Nucleus accumbens (tissue), 56 donors: ENCODE data around the gene KNDC1.

ENCODE experiments used
- DNase-seq, 56 donors: peaks; one replicate each; lab custom pipeline; 2025; lab: John Stamatoyannopoulos, UW

KNDC1 gene, protein sequence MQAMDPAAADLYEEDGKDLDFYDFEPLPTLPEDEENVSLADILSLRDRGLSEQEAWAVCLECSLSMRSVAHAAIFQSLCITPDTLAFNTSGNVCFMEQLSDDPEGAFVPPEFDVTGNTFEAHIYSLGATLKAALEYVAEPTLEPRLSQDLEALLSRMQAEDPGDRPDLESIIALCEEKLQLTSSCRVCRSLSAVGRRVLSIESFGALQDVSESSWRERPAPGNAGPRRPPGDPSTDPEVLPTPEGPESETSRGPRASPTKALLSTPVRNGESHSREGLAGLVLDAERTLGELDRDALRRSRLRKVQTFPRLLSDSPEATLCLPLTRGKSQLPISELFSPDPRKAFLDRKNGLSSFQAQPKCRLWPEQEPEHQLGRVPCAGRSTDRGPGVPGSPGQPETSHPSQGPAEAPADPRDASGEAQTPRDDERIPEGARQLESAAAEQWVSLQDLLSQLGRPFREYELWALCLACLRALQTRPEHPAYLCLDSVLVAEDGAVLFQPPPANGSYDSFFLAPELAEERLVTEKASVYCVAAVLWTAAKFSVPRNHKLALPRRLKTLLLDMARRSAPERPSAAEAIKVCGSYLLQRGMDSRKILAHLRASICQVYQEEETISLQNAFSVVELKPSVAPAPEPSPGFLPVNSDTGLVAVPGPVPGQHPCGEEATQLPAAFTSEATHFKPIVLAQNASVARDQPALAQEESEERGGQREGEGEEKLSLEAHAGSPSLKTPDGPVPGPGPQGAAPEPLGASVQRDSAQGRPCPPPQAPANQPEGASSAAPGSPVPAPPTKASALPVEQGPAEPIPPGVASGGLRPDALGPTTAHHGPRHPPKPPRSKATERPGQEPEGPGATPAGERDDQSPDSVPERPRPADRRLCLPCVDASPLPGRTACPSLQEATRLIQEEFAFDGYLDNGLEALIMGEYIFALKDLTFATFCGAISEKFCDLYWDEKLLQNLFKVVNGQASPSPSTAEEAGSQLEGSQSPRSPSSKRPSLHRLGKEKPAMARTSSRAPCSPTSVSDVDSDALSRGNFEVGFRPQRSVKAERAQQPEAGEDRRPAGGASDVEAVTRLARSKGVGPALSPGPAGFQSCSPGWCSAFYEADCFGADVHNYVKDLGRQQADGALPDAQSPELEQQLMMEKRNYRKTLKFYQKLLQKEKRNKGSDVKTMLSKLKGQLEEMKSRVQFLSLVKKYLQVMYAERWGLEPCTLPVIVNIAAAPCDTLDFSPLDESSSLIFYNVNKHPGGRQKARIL (N-terminal part only)

DNA sequence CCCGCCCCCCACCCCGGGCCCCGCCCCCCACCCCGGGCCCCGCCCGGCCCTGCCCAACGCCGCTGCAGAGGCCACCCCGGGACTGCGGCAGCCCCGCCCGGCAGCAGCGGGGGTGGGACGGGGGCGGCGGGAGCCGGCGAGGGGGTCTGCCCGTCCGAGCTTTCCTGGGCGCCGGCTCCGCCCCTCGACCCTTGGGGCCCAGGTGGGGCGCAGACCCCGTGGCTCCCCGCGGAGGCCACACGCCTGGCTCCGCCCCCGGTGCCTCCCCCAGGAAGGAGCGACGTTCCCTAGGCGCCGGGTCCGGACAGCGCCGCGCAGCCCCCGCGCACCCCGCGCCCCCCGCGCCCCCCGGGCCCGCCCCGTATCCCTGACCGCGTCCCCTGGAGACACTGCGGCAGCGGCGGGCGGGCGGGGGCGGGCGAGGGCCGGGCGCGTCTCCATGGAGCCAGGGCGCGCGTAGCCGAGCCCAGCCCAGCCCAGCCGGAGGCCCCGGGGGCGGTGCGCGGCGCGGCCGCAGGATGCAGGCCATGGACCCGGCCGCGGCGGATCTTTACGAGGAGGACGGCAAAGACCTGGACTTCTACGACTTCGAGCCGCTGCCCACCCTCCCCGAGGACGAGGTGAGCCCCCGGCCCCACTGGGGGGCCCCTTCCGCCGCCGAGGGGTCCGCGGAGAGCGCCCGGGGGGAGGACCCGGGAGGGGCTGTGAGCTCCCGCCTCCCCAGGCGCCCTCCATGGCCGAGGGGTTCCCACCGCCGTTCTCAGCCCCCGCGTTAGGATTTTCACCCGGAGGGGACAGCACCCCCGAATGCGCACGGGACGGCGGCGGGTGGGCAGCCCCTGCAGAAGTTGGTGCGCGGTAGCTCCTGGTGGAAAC is at the start of gene KNDC1:
Gene KNDC1, plus strand, starts transcription at position 270 of the 876 bp plus-strand sequence. Its CDS starts 249 bp downstream, at position 519.
- DNase-seq = peak in 4 of 56 donors; percentile 28 to 59 (median 52)

DNA sequence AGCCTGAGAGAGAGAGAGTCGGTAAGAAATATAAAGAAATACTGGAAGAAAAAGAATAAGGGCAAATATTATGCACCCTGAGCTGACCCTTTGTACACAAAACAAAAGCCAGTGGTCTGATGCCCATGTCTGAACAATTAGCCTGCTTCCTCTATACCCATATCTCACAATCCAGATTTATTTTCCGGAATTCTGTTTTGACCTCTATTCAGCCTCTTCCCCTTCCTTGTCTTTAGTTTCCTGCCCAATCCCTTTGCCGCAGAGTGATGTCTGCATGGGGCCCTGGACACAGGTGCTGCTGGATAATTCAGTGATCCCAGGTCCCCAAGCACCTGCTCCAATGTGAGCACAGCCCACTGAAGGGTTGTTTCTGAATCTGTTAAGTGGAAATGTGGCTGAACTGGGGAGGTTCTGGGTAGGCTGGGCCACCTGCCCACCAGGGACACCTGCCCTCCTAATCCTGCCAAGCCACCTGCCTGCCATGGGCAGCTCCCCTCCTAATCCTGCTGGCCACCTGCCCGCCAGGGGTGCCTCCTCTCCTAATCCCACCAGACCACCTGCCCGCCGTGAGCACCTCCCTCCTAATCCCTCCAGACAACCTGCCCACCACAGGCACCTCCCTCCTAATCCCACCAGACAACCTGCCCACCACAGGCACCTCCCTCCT is 49.3 kb upstream of the KNDC1 start:
- no peak for DNase-seq

DNA sequence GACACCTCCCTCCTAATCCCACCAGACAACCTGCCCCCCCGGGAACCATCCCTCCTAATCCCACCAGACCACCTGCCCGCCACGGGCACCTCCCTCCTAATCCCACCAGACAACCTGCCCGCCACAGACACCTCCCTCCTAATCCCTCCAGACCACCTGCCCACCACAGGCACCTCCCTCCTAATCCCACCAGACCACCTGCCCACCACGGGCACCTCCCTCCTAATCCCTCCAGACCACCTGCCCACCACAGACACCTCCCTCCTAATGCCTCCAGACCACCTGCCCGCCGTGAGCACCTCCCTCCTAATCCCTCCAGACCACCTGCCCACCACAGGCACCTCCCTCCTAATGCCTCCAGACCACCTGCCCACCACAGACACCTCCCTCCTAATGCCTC is 48.4 kb upstream of the KNDC1 start:
- DNase-seq = peak in 6 of 56 donors; percentile 3 to 64 (median 30)

DNA sequence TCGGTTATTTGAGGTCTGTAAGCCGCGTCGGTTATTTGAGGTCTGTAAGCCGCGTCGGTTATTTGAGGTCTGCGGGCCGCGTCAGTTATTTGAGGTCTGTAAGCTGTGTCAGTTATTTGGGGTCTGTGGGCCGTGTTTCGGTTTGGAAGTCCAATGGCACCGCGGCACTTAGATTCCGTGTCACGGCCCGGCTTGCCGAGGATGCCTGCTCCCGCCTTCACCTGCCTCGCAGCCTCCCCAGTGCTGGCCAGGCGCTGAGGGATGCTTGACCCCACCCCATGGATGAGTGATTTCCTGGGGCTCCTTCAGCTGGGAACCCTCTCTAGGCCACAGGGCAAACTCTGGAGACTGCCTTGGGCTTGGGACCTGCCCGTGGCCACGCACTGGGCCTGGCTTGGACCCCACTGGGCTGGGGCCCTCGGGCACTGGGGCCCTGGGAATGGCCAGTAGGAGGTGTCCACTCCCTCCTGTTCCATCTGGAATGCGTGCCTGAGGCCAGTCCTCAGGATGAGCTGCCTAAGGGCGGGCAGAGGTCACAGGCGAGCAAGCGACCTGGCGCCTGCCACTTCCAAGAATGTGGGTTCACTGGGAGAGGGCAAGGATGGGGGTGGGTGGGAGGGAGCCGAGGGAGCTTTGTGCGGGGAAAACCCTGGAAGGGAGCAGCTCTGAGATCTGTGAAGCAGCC is 46.7 kb upstream of the KNDC1 start:
- DNase-seq = no peak

DNA sequence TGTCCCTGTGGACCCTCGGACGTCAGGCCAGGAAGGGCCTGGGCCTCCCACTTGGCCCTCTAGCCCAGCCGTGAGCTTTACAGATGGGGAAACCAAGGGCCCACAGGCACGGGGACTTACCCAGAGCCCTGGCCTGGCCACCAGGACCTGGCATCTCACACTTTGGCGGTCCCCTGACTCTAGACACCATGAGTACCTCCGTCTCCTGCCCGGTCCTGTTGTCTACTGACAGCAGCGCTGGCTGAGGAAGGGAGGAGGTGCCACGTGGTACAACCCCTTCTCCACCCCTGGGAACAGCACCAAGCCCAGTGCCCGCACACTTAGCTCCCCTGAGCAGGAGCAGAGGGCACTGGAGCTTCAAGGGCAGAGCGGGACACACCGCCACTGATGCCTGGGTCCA is 46.2 kb upstream of the KNDC1 start:
- DNase-seq = no peak

DNA sequence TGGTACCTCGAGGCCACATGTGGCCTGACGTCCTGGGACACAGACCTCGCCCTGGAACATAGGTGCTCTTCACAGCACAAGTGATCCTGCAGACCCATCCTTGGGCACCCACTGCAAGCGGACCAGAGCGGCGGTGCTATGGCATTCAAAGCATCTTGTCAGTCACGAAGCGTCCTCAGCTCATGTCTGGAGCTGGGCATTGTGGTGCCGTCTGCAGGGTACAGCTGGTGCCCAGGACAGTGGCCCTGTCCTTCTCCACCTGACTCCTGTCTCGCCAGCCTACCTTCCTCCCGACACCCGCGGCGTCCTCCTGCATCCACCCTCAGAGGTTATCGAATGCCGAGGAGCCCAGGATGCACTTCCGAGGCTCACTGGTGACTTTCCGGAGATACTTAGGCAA is 45.8 kb upstream of the KNDC1 start:
- no peak for DNase-seq

DNA sequence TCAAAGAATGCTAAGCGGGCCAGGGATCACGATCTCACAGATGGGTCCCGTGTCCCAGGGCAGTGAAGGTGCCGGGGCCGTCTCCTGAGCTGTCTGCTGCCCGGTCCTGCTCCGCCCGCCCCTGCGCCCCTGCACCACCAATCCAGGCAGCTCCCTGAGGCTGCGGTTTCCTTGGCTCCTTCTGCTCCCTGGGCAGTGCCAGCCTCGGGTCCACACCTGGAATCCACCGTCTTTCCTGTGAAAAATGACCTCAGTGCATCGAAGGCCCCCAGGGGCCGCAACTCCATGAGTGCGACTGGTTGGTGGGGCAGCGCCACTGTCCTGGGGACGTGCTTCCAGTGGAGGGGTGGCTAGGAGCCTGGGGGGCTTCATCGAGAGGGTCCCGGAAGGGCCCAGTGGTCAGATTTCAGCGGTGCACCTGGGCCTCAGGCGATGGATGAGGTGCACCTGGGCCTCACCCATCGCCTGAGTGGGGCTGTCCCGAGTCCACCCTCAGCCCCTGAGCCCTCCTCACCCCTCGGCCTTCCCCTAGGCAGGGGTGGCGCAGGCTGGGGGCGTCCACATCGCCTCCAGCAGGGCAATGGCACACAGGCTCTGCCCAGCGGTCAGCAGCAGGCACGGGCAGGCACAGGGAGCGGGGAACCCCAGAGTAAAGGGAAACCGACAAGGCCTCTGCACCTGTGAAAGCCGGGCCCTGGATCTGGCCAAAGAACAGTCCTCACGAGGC is 45.1 kb upstream of the KNDC1 start:
- no peak for DNase-seq

DNA sequence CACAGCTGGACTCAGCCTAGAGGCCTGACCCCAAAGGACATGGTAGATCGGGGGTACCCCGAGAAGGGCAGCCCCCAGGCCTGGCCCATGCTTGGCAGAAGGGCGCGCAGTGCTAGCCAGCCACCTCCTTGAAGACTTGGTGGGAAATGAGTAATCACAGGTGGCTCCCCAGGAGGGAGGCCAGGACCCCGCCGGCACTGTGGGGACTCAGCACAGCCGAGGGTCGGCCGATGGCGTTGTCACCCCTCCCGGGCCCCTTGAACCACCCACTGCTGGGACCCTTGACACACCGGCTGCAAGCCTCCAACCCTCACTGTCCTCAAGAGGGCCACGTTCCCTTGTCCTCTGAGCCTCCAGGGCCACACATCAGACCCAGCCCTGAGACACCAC is 44.6 kb upstream of the KNDC1 start:
- DNase-seq = no peak

DNA sequence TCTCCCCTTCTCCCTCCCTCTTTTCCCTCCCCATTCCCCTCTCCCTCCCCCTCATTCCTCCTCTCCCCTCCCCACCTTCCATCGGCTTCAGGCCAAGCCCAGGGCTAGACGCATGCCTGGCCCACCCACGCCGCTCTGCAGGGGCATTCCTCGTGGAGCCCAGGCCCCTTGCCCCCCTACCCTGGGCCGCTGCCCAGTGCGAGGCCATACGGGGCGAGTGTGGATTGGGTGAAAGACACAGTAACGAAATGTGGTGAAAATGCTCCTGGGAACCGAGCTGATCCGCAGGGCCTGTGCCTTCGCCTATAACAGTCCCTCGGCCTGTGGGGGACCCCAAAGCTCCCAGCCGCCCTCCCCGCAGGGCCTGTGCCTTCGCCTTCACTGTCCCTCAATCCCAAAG is 44.0 kb upstream of the KNDC1 start:
- no peak for DNase-seq

DNA sequence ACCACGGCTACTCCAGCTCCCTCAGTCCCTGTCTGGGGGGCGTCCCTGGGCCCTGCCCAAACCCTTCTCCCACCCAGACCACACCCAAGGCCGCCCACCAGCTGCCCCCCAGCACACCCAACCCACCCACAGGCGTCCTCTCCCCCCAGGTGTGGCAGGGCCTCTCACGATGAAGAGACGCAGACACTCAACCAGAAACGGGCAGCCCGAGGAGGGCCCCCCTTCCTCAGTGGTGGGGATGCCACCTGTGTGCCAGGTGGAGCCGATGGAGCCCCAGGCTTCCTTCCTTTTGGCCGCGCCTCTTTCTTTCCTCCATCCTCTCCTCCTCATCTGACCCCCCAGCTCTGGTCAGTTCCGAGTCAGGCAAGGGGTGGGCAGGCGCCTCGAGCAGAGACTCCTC is 43.6 kb upstream of the KNDC1 start:
- DNase-seq = no peak

DNA sequence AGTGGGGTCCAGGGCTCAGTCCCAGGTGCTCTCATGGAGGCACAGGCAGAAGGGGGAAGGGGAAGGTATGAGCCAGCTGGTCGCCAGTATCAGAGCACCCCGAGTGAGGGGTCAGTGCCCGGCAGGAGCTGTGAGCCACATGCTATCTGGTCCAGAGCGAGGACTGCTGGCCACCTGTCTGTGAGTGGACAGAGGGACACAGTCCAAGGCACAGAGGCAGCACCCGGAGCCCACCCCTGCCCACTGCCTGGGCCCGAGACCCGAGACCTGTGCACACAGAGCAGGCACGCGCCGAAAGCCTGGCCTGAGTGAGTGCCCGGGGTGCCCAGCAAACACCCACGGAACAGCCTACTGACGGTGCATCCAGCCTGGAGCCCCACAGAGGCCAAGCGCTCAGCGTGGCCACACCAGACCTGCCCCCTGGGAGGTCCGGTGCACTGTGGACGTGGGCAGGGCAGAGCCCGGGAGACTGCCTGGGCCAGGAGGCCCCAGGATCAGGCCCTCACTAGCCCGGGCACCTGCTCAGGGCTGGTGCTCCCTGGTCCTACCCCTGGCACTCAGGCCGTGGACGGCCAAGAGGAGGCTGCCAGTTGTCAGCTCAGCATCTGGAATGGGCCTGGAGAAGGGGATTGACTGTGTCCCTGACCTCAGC is 42.9 kb upstream of the KNDC1 start:
- no peak for DNase-seq

DNA sequence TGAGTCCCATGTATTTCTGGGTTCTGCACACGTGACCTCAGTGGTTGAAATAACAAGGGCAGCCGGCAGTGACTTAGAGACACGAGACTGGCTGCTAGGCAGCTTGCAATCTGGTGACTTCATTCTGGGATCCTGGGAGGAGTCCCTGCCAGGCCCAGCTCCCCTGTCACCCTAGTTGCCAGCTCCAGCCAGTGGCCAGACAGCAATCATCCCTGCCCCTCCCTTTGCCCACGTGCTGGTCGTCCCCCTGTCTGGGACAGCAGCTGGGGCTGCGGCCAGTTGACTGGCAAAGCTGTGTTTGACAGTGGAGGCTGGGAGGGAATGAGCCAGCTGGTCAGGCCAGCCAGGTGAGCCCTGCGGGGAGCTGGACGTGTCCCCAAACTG is 42.3 kb upstream of the KNDC1 start:
- DNase-seq = no peak

DNA sequence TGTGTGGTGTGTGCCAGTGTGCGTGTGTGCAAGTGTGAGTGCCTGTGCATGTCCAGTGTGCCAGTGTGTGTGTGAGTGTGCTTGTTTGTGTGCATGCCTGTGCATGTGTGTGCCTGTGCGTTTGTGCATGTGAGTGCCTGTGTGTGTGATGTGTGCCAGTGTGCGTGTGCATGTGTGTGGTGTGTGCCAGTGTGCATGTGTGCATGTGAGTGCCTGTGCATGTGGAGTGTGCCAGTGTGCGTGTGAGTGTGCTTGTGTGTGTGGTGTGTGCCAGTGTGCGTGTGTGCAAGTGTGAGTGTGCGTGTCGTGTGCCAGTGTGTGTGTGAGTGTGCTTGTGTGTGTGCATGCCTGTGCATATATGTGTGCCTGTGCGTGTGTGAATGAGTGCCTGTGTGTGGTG is 38.5 kb upstream of the KNDC1 start:
- no peak for DNase-seq

DNA sequence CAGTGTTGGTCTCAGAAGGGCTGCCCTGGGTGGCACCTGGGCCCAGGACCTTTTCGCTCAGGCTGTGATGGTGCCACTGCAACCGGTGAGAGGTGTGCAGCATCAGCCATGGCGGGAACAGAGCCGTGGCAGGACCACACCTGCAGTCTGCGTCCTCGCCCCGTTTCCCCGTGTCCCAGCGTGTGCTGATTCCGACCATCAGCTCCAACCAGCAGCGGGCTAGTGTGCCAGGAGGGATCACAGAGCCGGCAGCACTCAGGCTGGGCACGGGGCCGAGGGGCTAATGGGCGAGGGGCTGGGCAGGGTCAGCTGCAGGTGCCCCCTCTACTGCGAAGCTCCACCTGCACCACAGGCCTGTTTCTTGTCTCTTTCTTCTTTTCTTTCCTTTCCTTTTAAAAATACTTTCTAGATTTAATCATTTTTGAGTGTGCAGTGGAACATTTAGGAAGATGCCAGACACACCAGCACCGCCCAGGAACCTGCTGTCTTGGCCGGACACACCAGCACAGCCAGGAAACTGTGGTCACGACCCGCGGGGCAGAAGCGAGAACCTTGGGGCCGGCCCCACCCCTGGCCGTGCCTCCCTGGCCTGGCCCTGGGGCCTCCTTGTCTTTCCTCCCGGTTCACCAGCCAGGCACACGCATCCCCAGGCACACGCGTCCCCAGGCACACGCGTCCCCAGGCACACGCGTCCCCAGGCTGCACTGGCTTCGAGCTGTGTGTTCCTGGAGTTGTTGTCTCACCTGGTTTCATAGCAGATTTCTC is 37.7 kb upstream of the KNDC1 start:
- no peak for DNase-seq

DNA sequence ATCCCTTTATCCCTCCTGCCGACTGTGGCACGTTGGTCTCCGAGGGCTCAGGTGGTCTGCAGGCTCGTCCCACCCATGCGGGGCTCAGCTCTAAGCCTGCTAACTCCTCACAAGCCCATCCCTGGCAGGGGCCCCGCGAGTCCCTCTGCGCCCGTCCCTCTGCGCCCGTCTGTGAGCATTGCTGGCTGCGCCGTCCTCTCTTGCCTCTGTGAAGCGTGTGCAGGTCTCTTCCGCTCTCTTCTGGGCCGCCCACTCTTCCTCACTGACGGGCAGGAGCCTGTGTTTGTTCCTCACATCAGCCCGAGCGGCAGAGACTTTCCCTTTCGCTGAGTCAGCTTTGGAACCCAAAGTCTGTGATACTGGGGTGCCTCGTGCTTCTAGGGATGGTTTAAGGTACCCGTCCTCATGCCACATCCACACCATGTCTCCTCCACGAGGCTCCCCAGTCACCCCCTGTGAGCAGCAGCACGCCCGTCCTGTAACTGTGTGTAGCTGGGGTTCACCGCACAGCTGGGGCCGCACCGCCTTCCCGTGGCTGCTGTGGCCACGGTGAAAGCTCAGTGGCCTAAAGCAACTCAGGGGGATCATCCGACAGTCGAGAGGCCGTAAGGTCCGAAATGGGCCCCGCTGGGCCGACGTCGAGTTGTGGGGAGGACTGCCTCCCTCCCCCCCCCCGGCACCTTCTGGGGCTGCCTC is 36.8 kb upstream of the KNDC1 start:
- no peak for DNase-seq

DNA sequence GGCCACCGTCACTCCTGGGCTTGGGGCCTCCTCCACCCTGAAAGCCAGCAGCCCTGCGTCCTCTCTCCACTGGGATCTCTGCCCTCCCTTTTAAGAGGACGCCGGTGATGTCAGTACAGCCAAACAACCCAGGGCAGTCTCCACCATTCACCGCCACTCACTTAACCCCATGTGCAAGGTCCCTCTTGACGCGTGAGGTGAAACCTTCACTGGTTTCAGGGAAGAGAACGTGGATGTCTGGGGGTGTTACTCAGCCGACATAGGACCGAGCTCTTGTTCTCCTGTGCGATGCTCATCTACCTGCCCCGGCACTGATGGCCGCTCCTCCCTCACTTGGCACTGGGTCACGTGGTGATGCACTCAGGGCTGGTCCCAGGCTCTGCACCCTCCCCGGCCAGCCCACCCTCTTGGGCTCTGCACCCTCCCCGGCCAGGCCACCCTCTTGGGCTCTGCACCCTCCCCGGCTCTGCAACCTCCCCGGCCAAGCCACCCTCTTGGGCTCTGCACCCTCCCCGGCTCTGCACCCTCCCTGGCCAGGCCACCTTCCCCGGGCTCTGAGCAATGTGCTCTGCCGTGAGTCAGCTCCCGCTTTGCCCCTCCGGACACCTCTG is 36.2 kb upstream of the KNDC1 start:
- DNase-seq = no peak
